Hindlimb muscle (tissue), 1 donor: ENCODE measurements around the gene PRR19. TPM values are rescaled to one million over a fixed set of nuclear protein-coding genes. Genes with fewer than 3 reads are reported as not detected.

Source experiments
- DNase-seq: peaks from one replicate; pipeline ENCODE4 v3.0.0-alpha.2; 2013
- polyA plus RNA-seq: library from polyadenylated mRNA; unstranded; fragments of 120-200 nt; gene quantifications from one replicate; pipeline ENCODE4 v1.2.1, GENCODE V29; 2013; ENCODE audit not compliant: insufficient read length

PRR19 gene
- polyA plus RNA-seq, 1 donor = 0.53 TPM

DNA sequence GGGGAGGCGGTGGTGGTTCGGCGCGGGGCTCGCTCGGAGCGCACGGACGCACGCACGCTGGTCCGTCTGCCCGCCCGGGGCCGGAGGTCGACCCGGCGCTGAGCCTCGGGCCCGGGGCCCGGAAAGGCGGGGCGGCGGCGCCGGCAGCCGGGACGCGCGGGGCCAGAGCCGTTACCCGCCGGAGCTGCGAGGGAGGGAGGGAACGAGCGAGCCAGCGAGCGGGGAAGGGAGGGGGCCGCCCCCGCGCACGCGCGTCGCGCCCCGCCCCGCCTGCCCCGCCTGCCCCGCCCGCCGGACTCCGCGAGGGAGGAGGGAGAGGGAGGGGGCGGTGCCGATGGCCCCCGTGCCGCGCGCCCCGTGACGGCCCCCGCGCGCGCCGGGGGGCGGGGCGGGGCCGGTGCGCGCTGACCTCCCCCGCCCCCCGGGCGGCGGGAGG lies 17.8 kb upstream of the PRR19 start:
- DNase-seq = peak; percentile 84

DNA sequence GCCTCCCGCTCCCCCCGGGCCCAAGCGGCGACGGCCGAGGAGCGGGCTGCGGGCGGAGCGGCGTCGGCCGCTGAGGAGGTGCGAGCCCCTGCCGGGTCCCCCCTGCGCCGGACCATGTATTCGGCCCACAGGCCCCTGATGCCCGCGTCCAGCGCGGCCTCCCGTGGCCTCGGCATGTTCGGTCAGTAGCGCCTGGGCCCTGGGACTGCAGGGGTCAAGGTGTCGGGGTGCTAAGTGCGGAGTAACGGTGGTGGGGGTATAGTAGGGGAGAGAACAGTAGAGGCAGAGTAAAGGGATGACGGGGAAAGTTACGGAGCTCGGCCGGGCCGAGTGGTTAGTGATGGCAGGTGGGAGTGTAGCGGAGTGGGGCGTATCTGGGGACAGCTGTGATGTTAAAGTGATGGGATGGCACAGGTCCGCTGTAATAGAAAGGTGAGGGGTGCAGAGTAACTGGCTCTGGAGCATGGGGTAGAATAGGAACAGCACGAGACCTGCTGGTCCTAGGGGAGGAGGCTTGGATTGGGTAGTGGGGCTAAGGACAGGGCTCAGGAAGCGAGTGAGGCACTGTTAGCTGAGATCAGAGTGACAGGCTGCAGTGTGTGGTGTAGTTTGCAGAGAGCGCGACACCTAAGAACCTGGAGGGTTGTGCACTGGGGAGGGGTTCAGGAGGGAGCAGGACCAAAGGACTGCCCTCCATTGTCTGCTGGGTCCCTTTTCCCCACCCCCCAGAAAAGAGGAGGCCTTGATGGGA lies 17.2 kb upstream of the PRR19 start:
- DNase-seq = no peak

DNA sequence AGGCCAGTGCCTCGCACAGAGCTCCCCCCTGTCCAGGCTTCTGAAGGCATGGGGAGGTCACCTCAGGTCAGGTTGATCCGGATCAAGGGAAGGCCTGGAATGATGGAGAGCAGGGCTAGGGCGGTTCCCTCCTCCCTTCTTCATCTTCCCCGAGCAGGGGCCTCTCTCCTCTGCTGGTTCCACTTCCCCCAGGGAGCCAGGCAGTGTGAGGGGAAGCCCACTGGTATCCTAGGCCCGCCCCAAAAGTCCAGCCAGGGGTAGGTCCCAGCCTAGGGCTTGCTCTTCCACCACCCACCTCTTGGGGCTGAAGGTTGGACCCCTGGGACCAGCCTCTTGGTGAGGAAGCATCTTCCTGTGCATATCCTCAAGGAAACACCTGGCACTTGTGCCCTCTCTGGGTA lies 16.4 kb upstream of the PRR19 start:
- DNase-seq = no peak

DNA sequence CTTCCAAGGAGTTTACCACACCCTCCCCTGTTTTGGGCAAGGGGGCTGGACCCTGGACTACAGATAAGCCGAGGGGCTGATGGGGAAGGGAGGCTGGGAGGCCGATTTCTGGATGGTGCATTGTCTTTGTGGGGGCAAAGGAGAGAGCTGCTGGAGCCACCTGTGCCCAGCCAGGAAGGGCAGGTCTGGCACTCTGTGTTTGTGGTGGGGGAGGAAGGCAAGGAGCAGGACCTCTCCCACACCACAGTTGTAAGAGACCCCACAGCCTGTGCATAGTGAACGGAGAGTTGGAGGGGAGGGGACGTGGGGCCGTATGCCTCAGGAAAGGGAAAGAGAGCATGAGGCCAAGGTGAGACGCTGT lies 16.0 kb upstream of the PRR19 start:
- DNase-seq = no peak

DNA sequence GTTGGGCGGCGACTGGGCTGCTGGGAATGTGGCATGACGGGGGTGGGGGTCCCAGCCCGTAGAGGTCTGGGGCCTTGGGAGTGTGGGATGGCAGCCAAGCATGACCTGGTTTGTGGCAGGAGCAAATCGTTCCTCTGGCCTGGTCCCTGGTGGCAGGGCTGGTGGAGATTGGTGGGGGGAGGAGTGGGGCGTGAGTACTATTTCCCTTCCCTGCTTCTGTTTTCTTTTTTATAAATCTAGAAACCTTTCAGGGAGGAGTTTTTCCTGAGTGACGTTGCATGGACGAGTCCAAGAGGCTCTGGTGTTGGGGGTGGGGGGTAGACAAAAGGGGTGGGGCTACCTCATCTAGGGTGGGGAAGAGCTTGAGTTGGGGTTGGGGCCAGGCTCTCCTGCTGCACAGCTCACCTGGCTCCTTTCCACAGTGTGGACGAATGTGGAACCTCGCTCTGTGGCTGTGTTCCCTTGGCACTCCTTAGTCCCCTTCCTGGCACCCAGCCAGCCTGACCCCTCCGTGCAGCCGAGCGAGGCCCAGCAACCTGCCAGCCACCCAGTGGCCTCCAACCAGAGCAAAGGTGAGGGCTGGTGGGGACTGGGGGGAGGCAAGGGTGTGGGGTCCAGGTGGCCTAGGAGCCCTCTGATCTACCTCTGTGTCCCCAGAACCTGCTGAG lies 15.4 kb upstream of the PRR19 start:
- DNase-seq = peak; percentile 45

DNA sequence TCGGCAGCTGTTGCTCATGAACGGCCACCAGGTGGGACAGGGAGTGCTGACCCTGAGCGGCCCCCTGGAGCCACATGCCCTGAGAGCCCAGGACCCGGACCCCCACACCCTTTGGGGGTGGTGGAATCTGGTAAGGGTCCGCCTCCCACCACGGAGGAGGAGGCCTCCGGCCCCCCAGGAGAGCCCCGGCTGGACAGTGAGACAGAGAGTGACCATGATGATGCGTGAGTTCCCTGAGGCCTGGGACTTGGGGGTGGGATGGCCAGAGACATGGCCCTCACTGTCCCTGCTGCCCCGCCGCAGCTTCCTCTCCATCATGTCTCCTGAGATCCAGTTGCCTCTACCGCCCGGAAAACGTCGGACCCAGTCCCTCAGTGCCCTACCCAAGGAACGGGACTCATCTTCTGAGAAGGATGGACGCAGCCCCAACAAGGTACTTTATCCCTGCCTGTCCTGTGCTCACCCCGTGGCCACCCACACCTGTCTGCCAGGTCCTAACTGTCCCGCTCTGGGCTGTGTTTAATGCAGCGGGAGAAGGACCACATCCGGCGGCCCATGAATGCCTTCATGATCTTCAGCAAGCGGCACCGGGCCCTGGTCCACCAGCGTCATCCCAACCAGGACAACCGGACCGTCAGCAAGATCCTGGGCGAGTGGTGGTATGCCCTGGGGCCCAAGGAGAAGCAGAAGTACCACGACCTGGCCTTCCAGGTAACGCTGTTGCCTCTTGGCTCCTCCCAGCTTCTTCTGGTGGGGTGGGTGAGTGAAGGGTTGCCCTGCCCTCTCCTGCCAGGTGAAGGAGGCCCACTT lies 14.7 kb upstream of the PRR19 start:
- DNase-seq = no peak

DNA sequence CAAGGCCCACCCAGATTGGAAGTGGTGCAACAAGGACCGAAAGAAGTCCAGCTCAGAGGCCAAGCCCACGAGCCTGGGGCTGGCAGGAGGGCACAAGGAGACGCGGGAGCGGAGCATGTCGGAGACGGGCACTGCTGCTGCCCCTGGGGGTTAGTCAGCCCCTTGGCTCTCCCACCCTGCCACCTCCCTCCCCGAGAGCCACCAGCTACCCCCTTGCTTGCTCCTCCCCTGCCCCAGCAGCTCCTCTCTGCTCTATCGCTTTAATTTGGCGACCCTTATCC lies 14.2 kb upstream of the PRR19 start:
- no peak for DNase-seq

DNA sequence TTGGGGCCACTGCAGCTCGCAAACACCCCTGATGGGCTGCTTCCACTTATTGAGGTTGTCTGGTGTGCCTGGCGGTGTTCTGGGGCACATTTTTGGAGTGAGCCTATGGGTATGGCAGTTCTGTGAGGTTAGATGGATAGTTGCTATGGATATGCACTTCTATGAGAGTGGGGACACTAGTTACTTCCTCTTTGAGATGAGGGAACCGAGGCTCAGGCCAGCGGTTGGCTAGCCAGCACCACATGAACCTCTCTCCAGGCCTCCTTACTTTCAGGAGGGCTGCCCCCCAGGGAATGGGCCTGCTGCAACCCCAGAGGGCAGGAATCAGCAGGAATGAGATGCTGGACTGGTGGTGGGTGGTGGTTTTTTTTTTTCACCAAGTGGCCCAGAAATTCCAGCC lies 13.5 kb upstream of the PRR19 start:
- no peak for DNase-seq

DNA sequence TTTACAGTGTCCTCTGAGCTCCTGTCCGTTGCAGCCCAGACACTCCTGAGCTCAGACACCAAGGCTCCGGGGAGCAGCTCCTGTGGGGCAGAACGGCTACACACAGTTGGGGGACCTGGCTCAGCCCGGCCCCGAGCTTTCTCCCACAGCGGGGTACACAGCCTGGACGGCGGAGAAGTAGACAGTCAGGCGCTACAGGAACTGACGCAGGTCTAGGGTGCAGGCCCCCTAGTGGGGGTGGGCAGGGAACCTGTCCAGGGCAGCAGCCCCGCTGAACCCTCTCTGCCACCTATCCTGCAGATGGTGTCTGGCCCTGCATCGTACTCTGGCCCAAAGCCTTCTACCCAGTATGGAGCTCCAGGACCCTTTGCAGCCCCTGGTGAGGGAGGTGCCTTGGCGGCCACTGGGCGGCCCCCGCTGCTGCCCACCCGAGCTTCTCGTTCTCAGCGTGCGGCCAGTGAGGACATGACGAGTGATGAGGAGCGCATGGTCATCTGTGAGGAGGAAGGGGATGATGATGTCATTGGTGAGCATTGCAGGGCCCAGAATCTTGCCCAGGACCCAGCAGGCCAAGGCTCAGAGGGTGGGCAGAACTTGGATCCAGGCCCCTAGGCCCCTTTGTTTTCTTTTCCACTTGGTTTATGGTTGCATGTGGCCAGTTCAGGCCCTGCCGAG lies 12.9 kb upstream of the PRR19 start:
- DNase-seq = no peak

DNA sequence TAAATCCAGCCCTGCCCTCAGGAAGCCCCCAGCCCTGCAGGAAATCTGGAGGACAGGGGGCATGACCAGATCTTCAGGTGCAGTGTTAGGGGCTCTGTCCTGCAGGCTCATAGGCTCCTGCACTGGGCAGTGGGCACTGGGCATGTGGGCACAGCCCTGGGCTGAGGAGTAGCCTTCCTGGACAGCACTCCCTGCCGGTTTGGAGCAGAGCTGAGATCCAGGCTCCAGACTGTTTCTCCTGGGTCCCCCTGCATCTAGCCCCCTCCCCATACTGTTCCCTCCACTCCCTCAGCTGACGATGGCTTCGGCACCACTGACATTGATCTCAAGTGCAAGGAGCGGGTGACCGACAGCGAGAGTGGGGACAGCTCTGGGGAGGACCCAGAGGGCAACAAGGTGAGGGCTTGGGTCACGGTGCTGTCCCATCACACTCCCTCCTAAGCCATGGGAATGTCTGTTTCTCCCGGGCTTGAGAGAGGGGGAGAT lies 12.3 kb upstream of the PRR19 start:
- DNase-seq = no peak

DNA sequence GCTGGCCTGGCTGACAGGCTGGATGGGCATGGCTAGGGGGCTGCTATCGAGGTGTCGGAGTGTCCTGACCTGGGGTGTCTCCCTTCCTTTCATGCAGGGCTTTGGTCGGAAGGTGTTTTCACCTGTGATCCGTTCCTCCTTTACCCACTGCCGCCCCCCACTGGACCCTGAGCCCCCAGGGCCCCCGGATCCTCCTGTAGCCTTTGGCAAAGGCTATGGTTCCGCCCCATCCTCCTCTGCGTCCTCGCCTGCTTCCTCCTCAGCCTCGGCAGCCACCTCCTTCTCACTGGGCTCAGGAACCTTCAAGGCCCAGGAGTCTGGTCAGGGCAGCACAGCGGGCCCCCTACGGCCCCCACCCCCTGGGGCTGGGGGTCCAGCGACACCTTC lies 11.8 kb upstream of the PRR19 start:
- DNase-seq = no peak

DNA sequence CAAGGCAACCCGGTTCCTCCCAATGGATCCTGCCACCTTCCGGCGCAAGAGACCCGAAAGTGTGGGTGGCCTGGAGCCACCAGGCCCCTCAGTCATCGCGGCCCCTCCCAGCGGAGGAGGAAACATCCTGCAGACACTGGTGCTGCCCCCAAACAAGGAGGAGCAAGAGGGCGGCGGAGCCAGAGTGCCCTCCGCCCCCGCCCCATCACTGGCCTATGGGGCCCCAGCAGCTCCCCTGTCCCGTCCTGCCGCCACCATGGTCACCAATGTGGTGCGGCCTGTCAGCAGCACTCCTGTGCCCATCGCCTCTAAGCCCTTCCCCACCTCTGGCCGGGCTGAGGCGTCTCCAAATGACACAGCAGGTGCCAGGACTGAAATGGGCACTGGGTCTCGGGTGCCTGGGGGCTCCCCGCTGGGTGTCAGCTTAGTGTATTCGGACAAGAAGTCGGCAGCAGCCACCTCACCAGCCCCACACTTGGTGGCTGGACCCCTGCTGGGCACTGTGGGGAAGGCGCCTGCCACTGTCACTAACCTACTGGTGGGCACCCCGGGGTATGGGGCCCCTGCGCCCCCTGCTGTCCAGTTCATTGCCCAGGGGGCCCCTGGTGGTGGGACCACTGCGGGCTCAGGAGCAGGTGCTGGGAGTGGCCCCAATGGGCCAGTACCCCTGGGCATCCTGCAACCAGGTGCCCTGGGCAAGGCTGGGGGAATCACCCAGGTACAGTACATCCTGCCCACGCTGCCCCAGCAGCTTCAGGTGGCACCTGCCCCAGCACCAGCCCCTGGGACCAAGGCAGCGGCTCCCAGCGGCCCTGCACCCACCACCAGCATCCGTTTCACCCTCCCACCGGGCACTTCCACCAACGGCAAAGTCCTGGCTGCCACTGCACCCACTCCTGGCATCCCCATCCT lies 11.2 kb upstream of the PRR19 start:
- DNase-seq = no peak

DNA sequence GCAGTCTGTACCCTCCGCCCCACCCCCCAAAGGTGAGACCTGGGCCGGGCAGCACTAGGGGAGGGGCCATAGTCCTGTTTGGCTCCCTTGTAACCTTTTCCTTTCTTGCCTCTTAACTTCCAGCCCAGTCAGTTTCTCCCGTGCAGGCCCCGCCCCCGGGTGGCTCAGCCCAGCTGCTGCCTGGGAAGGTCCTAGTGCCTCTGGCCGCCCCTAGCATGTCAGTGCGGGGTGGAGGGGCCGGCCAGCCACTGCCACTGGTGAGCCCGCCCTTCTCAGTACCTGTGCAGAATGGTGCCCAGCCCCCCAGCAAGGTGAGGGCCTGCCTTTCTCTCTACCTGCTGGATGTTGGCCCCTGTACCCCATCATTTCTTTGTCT lies 10.5 kb upstream of the PRR19 start:
- DNase-seq = no peak

DNA sequence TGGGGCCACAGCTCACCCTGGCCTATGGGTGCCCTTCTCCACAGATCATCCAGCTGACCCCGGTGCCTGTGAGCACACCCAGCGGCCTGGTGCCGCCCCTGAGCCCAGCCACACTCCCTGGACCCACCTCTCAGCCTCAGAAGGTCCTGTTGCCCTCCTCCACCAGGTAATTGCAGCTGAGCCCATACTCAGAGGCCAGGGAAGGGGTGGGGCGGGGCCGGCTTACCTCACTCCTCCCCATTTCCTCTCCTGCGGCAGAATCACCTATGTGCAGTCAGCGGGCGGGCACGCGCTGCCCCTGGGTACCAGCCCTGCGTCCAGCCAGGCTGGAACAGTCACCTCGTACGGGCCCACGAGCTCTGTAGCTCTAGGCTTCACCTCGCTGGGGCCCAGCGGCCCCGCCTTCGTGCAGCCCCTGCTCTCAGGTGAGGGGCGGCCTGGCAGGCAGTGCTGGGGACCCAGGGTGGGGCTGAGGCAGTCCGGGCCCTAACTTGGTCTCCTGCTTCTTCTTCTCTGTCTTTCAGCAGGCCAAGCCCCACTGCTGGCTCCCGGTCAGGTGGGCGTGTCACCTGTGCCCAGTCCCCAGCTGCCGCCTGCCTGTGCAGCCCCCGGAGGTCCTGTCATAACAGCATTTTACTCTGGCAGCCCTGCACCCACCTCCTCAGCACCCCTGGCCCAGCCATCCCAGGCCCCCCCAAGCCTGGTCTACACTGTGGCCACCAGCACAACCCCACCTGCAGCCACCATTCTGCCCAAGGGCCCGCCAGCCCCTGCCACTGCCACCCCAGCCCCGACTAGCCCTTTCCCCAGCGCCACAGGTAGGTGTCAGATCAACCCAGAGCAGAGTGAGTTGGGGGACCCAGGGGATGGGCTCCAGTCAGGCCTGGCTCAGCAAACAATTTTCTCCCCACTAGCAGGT lies 9.6 kb upstream of the PRR19 start:
- no peak for DNase-seq

DNA sequence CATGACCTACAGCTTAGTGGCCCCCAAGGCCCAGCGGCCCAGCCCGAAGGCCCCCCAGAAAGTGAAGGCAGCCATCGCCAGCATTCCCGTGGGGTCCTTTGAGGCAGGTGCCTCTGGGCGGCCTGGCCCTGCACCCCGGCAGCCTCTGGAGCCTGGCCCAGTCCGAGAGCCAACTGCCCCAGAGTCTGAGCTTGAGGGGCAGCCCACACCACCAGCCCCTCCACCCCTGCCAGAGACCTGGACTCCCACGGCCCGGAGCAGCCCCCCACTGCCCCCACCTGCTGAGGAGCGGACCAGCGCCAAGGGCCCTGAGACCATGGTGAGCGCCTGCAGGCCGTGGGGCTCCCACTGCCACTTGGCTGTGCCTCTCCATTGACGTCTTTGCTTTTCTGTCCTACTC lies 9.0 kb upstream of the PRR19 start:
- DNase-seq = no peak

DNA sequence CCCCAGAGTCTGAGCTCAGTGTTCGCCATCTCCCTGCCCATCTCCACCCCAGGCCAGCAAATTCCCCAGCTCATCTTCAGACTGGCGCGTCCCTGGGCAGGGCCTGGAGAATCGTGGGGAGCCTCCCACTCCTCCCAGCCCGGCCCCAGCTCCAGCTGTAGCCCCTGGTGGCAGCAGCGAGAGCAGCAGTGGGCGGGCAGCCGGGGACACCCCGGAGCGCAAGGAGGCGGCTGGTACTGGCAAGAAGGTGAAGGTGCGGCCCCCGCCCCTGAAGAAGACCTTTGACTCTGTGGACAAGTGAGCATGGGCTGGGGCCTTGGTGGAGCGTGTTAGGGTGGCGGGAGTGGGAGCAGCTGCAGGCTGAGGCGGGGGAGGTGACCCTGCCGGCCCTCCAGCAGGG lies 8.4 kb upstream of the PRR19 start:
- DNase-seq = no peak

DNA sequence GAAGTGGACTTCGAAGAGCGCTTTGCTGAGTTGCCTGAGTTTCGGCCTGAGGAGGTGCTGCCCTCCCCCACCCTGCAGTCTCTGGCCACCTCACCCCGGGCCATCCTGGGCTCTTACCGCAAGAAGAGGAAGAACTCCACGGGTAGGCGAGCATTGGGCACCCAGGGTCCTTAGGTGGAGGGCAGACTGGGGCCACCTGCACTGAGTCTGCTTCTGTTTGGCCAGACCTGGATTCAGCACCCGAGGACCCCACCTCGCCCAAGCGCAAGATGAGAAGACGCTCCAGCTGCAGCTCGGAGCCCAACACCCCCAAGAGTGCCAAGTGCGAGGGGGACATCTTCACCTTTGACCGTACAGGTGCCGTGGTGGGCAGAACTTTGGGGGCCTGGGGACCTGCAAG lies 8.0 kb upstream of the PRR19 start:
- no peak for DNase-seq

DNA sequence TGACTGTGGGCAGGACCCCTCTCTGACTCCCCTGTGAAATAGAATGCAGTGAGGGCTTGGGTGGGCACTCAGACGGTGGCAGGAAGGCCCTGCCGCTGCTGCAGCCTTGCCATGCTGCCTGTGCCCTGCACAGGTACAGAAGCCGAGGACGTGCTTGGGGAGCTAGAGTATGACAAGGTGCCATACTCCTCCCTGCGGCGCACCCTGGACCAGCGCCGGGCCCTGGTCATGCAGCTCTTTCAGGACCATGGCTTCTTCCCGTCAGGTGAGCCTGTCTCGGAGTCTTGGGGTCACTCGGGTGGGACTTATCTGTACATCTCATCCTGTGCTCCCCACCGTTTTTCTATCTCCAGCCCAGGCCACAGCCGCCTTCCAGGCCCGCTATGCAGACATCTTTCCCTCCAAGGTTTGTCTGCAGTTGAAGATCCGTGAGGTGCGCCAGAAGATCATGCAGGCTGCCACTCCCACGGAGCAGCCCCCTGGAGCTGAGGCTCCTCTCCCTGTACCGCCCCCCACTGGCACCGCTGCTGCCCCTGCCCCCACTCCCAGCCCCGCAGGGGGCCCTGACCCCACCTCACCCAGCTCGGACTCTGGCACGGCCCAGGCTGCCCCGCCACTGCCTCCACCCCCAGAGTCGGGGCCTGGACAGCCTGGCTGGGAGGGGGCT lies 7.3 kb upstream of the PRR19 start:
- DNase-seq = no peak

DNA sequence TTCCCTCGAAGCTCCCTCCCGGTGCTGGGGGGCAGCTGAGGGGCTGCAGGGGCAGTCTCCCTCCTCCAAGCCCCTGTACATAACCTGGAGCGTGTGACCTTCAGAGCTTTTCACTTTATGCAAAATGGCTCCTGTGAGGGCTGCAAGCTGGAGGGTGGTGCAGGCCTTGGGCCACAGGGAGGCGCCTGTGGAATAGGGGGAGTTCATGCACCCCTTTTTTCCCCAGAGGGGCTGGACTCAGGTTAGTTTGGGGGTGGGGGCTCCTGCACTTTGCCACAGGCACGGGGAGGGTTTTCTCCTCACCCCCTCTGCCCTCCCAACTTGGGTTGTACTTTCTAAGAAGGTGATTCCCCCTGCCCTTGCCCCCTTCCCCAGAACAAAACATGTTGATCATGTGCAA lies 6.6 kb upstream of the PRR19 start:
- no peak for DNase-seq

DNA sequence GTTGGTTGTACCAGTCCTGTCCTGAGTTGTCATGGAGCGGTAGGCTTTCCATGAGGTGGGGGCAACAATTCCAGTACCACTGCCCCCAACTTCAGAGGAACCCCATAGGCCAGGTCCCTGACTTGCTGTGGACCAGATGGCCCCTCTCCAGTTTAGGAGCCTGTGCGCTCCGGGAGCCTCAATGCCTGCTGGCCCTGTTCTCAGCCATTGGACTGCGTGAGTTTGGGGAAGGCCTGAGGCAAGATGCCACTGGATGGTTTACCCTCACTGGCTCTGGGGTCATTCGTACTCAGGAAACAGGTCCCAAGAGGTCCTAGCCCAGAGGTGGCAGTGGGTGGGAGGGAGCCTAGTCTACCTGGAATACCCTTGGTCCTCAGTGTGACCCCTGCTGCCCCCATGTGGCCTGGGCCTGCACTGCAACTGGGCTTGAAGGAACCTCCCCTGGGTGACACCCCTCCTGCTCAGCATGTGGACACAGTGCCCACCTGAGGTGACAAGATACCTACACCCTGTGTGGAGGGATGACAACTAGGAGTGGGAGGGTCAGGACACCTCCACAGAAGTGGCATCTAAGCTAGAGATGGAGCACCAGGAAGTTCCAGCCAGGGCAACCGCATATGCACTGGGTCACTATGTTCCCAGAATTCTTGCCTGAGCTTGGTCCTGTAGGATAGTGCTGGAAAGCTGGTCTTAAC lies 6.0 kb upstream of the PRR19 start:
- peak; percentile 65 for DNase-seq
